ENCODE data around the gene DCHS1. TPM values are rescaled to one million over a fixed set of nuclear protein-coding genes. Genes with fewer than 3 reads are reported as not detected.

The DCHS1 gene
- total and polyA plus RNA-seq, 2 of the 13 experiments (the other 11 are each of a cell fraction or from before 2014, with no cell fraction given): under 0.01 to 0.03 TPM

GRCh38 chr11:6588018-6588417 is 67.6 kb downstream of the DCHS1 start:
- no peaks in the 10 kb centered on the region for H4K20me1 ChIP-seq (ENCODE audit: insufficient read depth, low read length)
- no peak overlapping the region for H2AFZ ChIP-seq (ENCODE audit: low read length)
- H3K9me3 ChIP-seq (ENCODE audit: low read length): peaks cover 17% of the 10 kb centered on the region
- no peaks in the 10 kb centered on the region for H3K79me2 ChIP-seq (ENCODE audit: insufficient read depth, low read length)
- no peak overlapping the region for H3K4me2 ChIP-seq (ENCODE audit: low read depth, low read length)
- no TSS peak for BruUV-seq (replicated peaks)
- CTCF ChIA-PET (ENCODE audit: low intra/inter-chr PET ratio, low total read pairs): no interaction called here
- H3K4me1 ChIP-seq (ENCODE audit: insufficient read depth, low read length): no peaks in the 10 kb centered on the region
- peaks cover 2 to 5% of the 10 kb centered on the region in 2 experiments; a peak in 2 of 5 replicates for H3K36me3 ChIP-seq (replicated peaks in 1 of 2; ENCODE audit: control insufficient read depth in 1 of 2, insufficient read depth in 2 of 2, low read length in 2 of 2)
- H3K4me3 ChIP-seq (replicated peaks in 1 of 3; ENCODE audit: insufficient read depth in 1 of 3, low read depth in 2 of 3, low read length in 3 of 3): no peak overlapping the region
- POLR2A ChIA-PET: no interaction called here
- in situ Hi-C loops (cut with HindIII; ENCODE audit: extremely low pct_ligation_motif_present, low pct_unique_long_range_greater_than_20kb): no loop called here
- H3K27me3 ChIP-seq (ENCODE audit: control insufficient read depth in 1 of 2, insufficient read depth in 2 of 2, low read length in 2 of 2): no peaks in the 10 kb centered on the region
- DNase-seq (ENCODE audit: low spot score): no peak
- no peak overlapping the region for H3K9ac ChIP-seq (ENCODE audit: insufficient read depth, low read depth, low read length)
- no peak overlapping the region for H3K27ac ChIP-seq (ENCODE audit: extremely low read length, insufficient read depth, low read length)
- intact Hi-C loops (cut with micrococcal nuclease; ENCODE audit: unreplicated experiment): no loop called here
- ATAC-seq: no peak
- no peak for FAIRE-seq
- 98% methylated on average over 1 of the region's 1 CpG for WGBS (ENCODE audit: low lambda C conversion rate)
- TF ChIP-seq FOXK2 (IDR thresholded peaks at IDR 0.05) (no peak), ZMYM4 (CRISPR knock-in tag; IDR thresholded peaks at IDR 0.05) (no peak), STAT6 (CRISPR knock-in tag; IDR thresholded peaks at IDR 0.05; ENCODE audit: borderline replicate concordance) (no peak), AFF4 (CRISPR knock-in tag; IDR thresholded peaks at IDR 0.05) (no peak), ZNF430 (CRISPR knock-in tag; IDR thresholded peaks at IDR 0.05) (no peak), STAT5B (CRISPR knock-in tag; IDR thresholded peaks at IDR 0.05) (no peak), RELA (CRISPR knock-in tag; IDR thresholded peaks at IDR 0.05) (no peak), KLF15 (CRISPR knock-in tag; IDR thresholded peaks at IDR 0.05; ENCODE audit: borderline replicate concordance) (no peak), SKI (IDR thresholded peaks at IDR 0.05; ENCODE audit: partially characterized antibody) (no peak), ZNF10 (CRISPR knock-in tag; IDR thresholded peaks at IDR 0.05; ENCODE audit: borderline replicate concordance, low read depth) (no peak), SIN3A (IDR thresholded peaks at IDR 0.05; ENCODE audit: borderline replicate concordance, low read depth, low read length) (no peak), MBD4 (IDR thresholded peaks at IDR 0.05; ENCODE audit: borderline replicate concordance, low read length) (no peak), NR0B2 (CRISPR knock-in tag; IDR thresholded peaks at IDR 0.05) (no peak), FOSL1 (CRISPR knock-in tag; IDR thresholded peaks at IDR 0.05; ENCODE audit: borderline replicate concordance) (no peak), MTERF4 (CRISPR knock-in tag; IDR thresholded peaks at IDR 0.05) (no peak), ZBTB25 (CRISPR knock-in tag; IDR thresholded peaks at IDR 0.05) (no peak), ZNF567 (CRISPR knock-in tag; IDR thresholded peaks at IDR 0.05; ENCODE audit: borderline replicate concordance) (no peak)
